Measurements from ENCODE around the gene VPS29.
"Not testable (repeated sequence)": the region's sequence is repeated elsewhere in the genome, so short reads cannot be mapped to it uniquely, and the experiment has no call there.

VPS29 gene

DNA sequence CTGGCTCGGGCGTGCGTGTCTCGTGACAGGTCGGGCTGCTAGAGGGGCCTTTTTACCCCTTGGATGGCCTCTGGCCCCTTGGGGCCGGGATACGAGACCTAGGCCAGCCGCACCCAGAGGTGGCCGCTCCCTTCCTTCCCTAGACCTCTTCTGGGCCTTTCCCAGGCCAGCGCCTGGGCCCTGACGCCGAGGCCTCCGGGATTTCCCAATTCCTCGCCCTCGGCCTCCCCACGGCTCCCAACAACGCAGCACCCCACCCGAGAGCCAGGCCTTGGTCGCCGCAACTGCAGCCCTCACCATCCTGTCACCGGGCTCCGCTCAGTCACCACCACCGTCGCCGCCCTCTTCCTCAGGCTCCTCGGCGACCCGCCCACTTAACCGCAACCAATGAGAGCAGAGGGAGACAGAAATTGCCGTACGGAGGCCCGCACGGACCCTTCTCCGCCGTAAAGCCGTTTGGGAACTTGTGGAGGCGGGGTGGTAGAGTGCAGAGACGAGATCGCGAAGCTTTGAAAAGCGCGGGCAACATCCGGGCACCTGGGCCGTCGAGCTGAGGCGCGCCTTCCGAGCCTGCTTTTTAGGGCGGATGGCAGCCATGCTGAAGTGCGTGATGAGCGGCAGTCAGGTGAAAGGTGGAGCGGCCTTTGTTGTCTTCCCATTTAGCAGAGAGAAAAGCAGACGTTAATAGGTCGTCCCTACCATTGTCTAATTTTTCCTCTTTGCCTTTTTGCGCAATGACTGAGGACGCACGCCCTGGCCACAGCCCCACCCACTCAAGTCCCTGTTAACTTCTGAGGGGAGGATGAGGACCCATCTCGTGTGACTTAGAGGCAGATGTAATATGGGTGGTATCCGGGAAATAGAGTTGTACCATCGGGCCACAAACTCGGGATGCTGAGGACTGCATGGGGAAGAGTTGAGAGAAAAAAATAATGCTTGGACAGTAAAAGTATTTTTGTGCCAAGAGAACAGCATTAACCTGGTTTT lies at the start of gene VPS29, which contains the start of gene RAD9B:
TSS of gene VPS29 (minus strand) at position 360 of the 987 bp plus-strand sequence. CDS start at position 300, 60 bp downstream.
TSS of gene RAD9B (plus strand) at position 580 of the 987 bp plus-strand sequence. CDS start at position 587, 7 bp downstream.
- FAIRE-seq = no peak

DNA sequence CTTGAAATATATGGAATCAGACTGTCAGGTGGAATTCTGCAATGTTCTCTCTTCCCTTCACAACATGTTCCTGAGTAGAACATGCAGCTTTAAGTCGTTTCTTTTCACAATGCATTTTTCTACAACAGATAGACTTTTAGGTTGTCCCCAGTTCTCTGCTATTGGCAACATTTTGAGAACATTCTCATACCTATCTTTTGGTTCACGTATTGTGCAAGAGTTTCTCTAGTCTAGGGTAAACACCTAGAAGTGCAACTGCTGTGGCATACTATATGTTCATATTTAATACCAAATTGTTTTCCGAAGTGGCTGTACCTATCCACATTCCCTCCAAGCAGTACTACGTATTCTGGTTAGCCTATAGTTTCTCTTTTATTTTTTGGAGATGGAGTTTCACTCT lies 49.1 kb upstream of the VPS29 start:
- DNase-seq (ENCODE audit: low spot score) (no peak), FAIRE-seq (no peak)

More for the DNA sequence above, at the start of gene VPS29, which contains the start of gene RAD9B:
- DNase-seq (ENCODE audit: low spot score) = peak; percentile 87

DNA sequence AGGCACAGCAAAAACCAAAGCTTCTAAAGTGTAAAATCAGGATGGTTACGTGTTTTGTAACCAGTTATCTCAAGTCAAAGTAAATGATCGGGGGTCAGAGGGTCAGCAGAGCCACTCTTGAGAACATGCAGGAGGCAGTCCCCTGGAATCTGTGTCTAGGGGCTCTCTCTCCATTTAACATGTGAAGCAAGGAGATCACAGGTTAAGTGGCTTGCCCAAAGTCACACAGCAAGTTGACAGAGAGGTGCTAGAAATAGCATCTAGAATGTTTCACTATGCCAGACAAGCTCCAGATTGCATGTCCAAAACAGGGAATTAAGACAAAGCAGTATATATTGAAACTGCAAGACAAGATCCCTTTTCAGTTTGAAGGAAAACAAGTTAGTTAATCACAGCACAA lies 47.8 kb upstream of the VPS29 start:
- FAIRE-seq (no peak), DNase-seq (ENCODE audit: low spot score) (no peak)

DNA sequence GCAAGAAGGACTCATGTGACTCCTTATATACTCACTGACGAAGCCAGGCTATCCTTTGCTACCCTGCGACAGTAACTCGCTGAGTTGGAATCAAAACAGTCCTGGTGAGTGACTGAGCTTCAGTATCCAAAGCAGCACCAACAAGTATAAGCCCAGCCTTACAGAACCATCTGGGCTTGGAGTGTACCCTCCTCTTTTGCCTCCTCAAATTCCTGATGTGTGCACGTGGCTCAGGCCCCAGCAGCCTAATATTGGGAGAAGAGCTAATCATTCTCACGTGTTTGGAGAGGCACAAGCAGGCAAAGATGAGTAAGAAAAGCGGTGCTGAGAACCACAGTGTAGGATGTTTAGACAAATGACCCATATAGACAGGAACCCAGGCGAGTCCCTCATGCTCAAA lies 46.8 kb upstream of the VPS29 start:
- FAIRE-seq (no peak), DNase-seq (ENCODE audit: low spot score) (no peak)

DNA sequence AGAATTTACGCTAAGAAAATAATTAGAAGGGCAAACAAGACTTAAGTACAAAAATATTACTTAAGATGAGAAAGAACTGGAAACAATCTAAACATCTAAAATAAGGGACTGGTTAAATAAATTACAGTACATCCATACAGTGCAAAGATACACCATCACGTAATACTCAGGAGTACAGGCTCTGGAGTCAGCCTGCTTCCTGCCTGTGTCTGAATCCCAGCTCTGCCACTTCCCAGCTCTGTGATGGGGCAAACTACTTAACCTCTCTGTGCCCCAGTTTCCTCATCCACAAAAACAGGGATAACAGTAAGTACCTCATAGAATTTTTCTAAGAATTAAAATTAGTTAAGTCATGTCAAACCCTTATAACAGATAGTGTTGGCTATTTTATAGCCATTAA lies 45.2 kb upstream of the VPS29 start:
- no peak for FAIRE-seq
- DNase-seq (ENCODE audit: low spot score) = no peak

DNA sequence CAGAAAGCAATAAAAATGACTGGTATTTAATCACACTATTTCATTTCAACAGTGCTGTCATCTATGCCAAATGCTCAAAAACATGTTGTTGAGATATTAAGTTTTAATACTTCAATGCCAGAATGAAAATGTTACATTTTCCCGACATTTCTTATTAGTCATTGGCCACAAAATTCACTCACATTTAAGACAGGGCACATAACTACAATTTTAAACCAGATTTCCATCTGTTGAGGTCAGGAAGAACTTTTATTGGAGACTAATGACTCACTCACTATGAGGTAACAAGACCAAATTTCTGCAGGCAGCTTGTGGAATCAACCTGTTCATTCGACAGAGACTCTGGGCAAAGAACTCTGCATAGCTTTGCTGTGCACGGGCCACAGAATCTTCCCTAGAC lies 44.4 kb upstream of the VPS29 start:
- peak; percentile 55 for DNase-seq (ENCODE audit: low spot score)
- no peak for FAIRE-seq

DNA sequence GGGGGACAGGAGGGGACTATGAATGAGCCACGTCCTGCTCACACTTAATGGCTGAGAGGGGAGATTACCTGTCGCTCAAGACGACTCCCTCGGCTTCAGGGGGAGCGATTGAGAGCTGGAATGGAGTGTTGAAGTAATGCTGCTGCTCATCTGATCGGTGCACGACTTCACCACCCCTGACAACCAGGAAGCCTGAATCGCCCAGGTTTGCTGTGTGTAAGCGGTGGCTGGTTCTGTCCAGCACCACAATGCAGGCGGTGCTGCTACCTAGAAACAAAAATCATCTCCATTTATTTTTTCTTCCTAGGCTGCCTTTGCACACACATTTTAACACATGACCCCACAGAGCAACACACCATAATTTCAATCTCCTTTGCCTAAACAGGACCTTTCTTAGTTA lies 43.9 kb upstream of the VPS29 start:
- DNase-seq (ENCODE audit: low spot score) (no peak), FAIRE-seq (no peak)

DNA sequence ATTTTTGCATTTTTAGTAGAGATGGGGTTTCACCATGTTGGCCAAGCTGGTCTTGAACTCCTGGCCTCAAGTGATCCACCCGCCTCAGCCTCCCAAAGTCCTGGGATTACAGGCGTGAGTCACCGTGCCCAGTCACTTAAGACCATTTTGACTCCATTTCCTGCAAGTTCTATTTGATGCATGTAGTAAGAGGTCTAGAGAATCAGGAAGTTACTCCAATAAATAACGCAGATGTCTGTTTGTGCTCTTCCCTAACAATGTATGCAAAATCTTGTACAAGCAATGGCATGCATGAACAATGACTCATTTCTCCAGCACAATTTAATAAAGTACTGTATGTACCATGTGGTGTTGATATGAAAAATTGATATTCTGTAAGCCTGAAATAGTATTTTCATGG lies 43.3 kb upstream of the VPS29 start:
- FAIRE-seq; DNase-seq (ENCODE audit: low spot score): not testable (repeated sequence)

DNA sequence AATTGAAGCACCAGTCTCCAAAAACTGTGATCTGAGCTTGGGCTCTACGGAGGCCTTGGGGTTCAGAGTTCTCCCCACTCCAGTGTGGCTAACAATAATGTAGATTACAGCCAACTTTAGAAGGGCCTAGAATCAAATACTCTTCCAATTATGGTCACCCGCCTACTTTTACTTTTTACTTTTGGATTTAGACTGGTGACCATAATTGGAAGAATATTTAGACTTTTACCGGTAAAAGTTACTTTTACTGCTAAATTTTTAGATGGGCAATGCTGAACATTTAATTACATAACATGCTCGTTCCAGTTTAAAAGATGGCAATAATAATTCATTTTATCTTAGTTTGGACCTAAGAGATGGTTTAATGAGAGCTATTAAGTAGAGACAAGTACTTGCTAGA lies 42.1 kb upstream of the VPS29 start:
- DNase-seq (ENCODE audit: low spot score) = no peak
- FAIRE-seq = no peak

DNA sequence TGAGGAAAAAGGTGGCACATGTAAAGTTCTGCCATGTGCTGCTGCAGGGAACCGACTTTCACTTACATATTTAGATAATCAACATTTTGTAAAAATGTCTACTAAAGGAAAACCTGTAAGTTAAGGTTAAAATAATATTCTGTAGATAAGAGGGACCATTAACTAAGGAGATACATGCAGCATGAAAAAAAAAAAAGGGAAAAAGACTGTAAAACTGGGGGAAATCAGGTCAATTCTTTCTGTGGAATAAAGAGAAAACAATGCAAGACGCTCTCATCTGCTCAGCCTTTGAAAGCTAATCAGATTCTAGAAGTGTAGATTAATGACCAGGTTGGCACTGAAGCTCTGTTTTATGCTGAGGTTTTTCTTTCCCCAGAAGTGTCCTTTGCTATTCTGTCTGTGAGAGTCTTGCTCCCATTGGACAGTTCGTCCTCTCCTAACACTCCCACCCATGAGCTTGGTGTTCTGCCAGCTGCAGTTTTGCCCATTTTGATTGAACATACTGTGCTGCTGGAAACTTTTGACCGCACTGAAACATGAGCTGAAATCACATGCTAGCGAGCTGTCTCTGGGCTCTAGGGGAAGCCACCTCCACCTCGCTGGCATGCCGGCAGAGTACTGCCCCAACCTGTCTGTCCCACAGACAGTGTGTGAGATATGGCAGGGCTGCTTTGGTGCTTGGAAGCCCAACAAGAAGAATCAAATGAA lies 41.5 kb upstream of the VPS29 start:
- FAIRE-seq (no peak), DNase-seq (ENCODE audit: low spot score) (peak; percentile 32)

DNA sequence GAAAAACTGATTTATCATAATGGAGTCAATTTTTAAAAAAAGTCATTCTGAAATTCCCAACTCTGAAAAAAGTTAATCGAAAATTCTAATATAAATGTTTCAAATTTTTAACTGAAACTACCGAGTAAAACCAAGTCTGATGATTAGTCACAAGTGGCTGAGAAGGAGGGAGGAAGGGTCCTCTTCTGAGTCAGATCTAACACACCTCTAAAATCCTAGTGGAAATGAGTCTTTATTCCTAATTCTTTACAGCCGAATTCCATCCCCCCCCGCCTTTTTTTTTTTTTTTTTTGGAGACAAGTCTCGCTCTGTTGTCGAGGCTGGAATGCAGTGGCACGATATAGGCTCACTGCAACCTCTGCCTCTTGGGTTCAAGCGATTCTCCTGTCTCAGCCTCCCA lies 38.1 kb upstream of the VPS29 start:
- FAIRE-seq = no peak
- no peak for DNase-seq (ENCODE audit: low spot score)

DNA sequence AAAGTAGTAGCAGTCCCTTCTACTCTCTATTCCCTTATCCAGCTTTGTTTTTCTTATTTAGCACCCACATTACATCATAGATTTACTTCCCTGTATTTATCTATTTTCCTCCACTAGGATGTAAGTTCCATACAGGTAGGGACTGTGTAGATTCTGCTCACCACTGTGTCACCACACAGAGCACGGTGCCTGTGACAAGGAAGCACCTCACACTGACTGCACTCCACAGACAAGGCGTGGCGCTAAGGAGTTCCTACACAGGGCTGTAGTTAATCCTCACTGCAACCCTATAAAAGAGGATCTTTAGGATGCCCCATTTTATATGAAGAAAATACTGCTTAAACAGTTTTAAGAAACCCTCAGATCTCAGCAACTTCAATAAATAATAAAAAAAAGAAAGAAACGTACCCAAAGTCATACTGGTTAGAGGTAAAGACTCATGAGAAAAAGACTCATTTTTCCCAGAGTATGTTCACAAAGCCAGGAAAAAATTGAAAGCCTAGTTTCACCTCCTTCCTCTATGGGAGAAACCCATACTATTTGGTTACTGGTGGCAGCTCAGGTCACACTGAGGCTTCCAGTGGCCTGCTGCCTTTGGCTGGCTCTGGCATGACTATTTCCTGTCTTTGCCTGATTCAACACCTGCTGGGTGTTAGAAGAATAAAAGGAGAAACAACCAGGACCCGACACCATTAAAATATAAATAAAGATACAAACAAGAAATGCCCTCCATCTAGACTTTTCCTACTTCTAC lies 37.1 kb upstream of the VPS29 start:
- DNase-seq (ENCODE audit: low spot score) = no peak
- no peak for FAIRE-seq

DNA sequence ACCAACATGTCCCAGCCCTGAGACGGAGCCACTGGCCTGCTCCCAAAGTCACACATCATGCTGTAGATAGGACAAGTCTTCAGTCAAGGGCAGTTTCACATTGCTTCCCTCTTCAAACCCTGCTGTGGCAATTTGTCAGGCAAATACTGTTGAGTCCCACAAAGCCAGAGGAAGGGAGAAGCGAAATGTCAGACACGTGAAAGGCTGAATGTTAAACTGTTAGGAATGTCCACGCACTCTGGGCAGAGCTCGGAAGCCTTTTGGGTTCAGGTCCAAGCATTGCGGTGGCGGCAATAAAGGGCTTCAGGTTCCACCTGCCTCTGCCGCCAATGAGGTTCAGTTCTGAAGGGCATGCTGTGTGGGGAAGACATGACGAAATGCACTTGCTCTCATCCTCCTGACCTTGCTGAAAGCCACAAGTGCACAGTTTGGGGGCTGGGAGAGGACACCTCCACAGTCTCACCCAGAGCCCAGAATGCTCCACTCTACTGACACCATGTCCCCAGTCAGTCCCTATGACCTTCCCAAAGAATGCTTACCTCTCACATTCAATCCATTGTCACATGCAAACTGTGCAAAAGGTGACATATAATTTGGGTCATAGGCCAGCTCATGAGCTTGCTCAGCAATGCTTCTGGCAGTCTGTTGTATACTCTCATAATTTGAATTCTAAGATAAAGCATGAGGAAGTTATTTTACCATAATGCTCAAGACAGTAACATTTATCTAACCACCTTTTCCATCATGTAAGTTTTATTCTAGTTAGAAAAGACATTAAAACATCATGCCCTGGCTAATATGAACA lies 35.9 kb upstream of the VPS29 start:
- DNase-seq (ENCODE audit: low spot score) (peak; percentile 67), FAIRE-seq (no peak)

DNA sequence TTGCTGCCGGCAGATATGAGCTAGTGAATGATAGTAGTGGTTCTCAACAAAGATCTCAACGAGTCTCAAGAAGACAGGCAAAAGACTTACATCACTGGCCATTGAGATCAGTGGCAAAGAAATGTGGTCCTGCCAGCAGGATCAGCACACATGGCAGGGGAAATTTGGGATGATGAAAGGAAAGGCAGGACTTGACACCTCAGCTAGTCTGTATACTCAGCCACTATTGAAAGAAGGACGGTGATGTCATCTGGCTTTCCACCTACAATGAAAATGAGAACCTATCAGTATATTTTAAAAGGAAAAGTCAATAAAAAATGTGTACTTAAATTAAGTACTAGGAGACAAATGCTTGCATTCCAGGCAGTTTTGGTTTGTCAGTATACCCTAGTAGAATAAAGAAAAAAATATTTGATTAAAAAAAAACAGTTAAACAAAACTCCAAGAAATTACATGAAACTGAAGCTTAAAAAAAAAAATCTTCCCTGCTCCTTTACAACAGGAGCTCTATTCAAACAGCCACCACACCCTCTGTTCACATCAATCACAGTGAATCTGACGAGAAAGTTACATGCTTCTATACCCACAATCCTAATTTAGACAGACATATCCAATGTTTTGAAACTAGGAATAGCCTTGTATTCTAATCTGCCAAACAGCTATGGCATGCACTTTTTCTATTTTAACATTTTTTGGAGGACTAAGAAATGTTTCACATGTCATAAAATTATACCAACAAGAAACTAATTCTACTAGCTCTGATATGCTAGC lies 35.1 kb upstream of the VPS29 start:
- no peak for DNase-seq (ENCODE audit: low spot score)
- FAIRE-seq = no peak

DNA sequence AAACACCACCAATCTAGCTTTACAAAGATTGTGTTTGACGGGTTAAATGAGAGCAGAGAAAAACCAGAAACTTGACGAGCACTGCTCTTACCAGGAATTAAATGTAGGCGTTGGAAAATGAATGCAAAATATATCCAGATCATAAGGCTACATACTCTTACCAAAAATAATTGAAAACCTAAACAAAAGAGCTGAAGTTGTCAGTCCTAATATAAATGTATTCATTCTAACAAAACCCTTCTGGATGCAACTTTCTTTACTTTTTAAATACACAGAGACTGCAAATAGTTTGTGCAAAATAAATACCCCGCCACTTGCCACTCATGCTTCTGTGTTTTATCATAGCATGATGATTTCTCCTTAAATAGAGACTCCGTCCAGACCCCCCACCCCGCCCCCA lies 32.9 kb upstream of the VPS29 start:
- DNase-seq (ENCODE audit: low spot score) = no peak
- no peak for FAIRE-seq

DNA sequence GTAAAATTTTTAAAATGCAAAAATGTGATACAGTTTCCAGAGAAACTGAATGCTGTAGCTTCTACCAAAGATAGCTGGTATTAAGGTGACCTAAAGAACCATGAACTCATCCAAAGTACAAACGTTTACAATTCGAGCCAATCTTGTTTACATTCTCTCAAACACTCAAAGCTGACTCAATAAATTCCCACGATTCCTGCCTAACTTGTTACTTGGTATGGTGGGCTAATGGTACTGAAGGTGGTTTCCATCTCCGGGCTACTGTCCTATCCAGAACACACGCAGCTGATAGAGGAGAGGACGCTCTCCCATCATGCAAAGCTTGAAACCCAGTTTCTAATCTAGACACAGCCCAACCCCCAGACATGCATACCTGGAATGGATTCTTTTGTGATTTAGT lies 31.7 kb upstream of the VPS29 start:
- no peak for FAIRE-seq

DNA sequence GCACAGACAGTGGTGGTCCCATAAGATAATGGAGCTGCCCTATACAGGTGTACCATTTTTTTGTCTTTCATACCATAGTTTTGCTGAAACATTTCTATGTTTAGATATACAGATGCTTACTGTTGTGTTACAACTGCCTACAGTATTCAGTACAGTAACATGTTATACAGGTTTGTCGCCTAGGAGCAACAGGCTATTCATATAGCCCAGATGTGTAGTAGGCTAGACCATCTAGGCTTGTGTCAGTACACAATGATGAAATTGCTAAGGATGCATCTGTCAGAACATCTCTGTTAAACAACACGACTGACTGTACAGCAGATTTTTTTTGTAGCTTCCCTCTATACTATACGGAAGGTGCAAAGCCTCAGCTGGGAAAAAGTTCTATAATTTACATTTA lies 30.7 kb upstream of the VPS29 start:
- FAIRE-seq = no peak

More for the DNA sequence above, 31.7 kb upstream of the VPS29 start:
- DNase-seq (ENCODE audit: low spot score) = no peak

DNA sequence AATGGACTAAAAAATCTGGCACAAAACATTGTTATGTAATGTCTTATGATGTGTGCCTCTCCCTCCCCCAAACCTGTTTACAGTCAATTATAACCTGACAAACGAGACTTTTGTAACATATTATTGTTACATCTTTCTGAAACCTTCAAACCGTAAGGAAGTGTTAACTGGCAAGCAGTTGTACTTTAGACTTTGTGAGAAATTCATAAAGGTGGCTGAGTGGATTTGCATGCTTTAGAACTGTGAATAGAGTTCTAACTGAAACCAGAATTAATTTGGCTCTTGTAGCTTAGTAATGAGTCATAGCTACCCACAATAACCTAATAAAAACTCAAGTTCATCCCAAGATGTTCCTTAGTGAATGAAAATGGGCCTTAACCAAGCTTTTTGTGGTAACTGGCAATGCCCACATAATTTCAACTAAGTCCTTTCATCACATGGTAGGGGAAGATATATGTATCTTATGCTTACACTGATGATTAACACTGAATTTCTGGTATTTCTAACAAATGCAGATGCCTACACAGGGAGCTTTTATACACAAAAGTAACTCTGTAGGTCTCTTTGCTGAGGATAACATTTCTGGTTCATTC lies 29.9 kb upstream of the VPS29 start:
- DNase-seq (ENCODE audit: low spot score) (no peak), FAIRE-seq (no peak)

More for the DNA sequence above, 30.7 kb upstream of the VPS29 start:
- no peak for DNase-seq (ENCODE audit: low spot score)

DNA sequence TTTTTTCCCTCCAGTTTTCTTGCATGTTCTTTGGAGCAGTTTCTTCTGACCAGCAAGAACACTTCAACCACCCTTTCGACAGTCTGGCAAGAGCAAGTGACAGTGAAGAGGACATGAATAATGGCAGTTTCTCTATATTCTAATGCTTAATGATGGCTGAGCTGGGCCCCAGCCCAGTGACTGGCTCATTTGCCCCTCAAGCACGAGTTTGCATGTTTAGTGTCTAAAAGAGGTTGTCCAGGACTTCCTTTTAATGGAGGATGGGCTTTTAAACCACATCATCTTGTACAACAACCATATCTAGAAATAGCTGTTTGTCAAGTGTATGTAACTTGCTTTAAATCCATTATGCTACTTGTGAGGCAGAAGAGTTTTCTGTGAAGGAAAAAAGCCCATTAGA lies 28.6 kb upstream of the VPS29 start:
- FAIRE-seq = no peak
- DNase-seq (ENCODE audit: low spot score) = no peak

Data from urothelium cell line (cell line).